ENCODE data around the gene EPB41L1.

- TF ChIP-seq, protein P1, sequence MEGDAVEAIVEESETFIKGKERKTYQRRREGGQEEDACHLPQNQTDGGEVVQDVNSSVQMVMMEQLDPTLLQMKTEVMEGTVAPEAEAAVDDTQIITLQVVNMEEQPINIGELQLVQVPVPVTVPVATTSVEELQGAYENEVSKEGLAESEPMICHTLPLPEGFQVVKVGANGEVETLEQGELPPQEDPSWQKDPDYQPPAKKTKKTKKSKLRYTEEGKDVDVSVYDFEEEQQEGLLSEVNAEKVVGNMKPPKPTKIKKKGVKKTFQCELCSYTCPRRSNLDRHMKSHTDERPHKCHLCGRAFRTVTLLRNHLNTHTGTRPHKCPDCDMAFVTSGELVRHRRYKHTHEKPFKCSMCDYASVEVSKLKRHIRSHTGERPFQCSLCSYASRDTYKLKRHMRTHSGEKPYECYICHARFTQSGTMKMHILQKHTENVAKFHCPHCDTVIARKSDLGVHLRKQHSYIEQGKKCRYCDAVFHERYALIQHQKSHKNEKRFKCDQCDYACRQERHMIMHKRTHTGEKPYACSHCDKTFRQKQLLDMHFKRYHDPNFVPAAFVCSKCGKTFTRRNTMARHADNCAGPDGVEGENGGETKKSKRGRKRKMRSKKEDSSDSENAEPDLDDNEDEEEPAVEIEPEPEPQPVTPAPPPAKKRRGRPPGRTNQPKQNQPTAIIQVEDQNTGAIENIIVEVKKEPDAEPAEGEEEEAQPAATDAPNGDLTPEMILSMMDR (optimal IDR thresholded peaks at IDR 0.05 in 1 of 3, IDR thresholded peaks at IDR 0.05 in 1 of 3, conservative IDR thresholded peaks at IDR 0.05 in 1 of 3; ENCODE audit: extremely low read depth in 1 of 3, insufficient read depth in 2 of 3, low read length in 3 of 3): no peak
- TF ChIP-seq EZH2 (IDR thresholded peaks at IDR 0.05; ENCODE audit: low read length): no peak
Measured at GRCh38 chr20:36213362-36213761, 58.8 kb downstream of the EPB41L1 start.
